Renal pelvis (tissue), 4 donors: ENCODE measurements around the gene PLB1. TPM values are rescaled to one million over a fixed set of nuclear protein-coding genes. Genes with fewer than 3 reads are reported as not detected.
"Not testable (repeated sequence)": the region's sequence is repeated elsewhere in the genome, so short reads cannot be mapped to it uniquely, and the experiment has no call there.

Experiments used
- DNase-seq: peaks from one replicate; pipeline ENCODE4 v3.0.0-alpha.2; 2013
- polyA plus RNA-seq, 3 donors: library from polyadenylated mRNA; unstranded; fragments of 120-200 nt; gene quantifications; one replicate each; pipeline ENCODE4 v1.2.1, GENCODE V29; 2013; ENCODE audit not compliant: insufficient read length in 3 of 3

The PLB1 gene
- polyA plus RNA-seq, 3 donors = 1.1 to 1.6 (median 1.3) TPM

- no peak for DNase-seq
These were observed 36.5 kb downstream of the PLB1 start for GRCh38 chr2:28532399-28532798.

GRCh38 chr2:28533044-28533680 is 37.3 kb downstream of the PLB1 start:
- DNase-seq = no peak

- DNase-seq = no peak
These were observed 39.0 kb downstream of the PLB1 start for GRCh38 chr2:28534817-28535216.

GRCh38 chr2:28538134-28538533 is 42.3 kb downstream of the PLB1 start:
- DNase-seq = no peak

GRCh38 chr2:28538652-28539051 is 42.8 kb downstream of the PLB1 start:
- DNase-seq = no peak

- no peak for DNase-seq
These were observed 43.3 kb downstream of the PLB1 start for GRCh38 chr2:28539118-28539541.

GRCh38 chr2:28543316-28544035 is 47.6 kb downstream of the PLB1 start:
- DNase-seq = no peak

GRCh38 chr2:28544036-28544346 is 48.1 kb downstream of the PLB1 start:
- DNase-seq = no peak

- DNase-seq = no peak
These were observed 48.6 kb downstream of the PLB1 start for GRCh38 chr2:28544405-28544921.

GRCh38 chr2:28544922-28545589 is 49.2 kb downstream of the PLB1 start:
- DNase-seq = no peak

- no peak for DNase-seq
These were observed 49.8 kb downstream of the PLB1 start for GRCh38 chr2:28545590-28546200.

GRCh38 chr2:28546242-28546641 is 50.4 kb downstream of the PLB1 start:
- DNase-seq = no peak

GRCh38 chr2:28547223-28547860 is 51.5 kb downstream of the PLB1 start:
- DNase-seq = no peak

- DNase-seq = no peak
These were observed 52.2 kb downstream of the PLB1 start for GRCh38 chr2:28547906-28548600.

- not testable (repeated sequence) for DNase-seq
These were observed 54.5 kb downstream of the PLB1 start for GRCh38 chr2:28550345-28550744.

GRCh38 chr2:28552045-28552823 is 56.4 kb downstream of the PLB1 start:
- no peak for DNase-seq

- DNase-seq = no peak
These were observed 60.4 kb downstream of the PLB1 start for GRCh38 chr2:28556303-28556702.

GRCh38 chr2:28557389-28558131 is 61.7 kb downstream of the PLB1 start:
- no peak for DNase-seq

- no peak for DNase-seq
These were observed 62.4 kb downstream of the PLB1 start for GRCh38 chr2:28558158-28558820.
